ENCODE measurements around the gene ACSM6. TPM values are rescaled to one million over a fixed set of nuclear protein-coding genes. Genes with fewer than 3 reads are reported as not detected.
"Not testable (repeated sequence)": the region's sequence is repeated elsewhere in the genome, so short reads cannot be mapped to it uniquely, and the experiment has no call there.

ACSM6 gene
- total RNA-seq, 1 experiment from 2014 or later: not detected

- H3K4me3 ChIP-seq (ENCODE audit: low read depth, low read length, poor library complexity, severe bottlenecking): no peak overlapping the region
- intact Hi-C loops (cut with micrococcal nuclease; ENCODE audit: unreplicated experiment): no loop called here
- H3K36me3 ChIP-seq (ENCODE audit: insufficient read depth, low read length, poor library complexity, severe bottlenecking): no peaks in the 10 kb centered on the region
- no peak for TF ChIP-seq EZH2 (IDR thresholded peaks at IDR 0.05; ENCODE audit: borderline replicate concordance, low read depth, low read length, poor library complexity, severe bottlenecking)
- no peak for TF ChIP-seq CTCF (conservative IDR thresholded peaks at IDR 0.05; ENCODE audit: low read depth, low read length)
- H3K4me1 ChIP-seq (ENCODE audit: insufficient read depth, low read length, poor library complexity, severe bottlenecking): no peaks in the 10 kb centered on the region
- H3K27ac ChIP-seq (ENCODE audit: low read depth, low read length, poor library complexity, severe bottlenecking): no peak overlapping the region
- BruUV-seq (replicated peaks): no TSS peak
- CTCF ChIA-PET: no interaction called here
- H3K9me3 ChIP-seq (ENCODE audit: low read depth, low read length, poor library complexity, severe bottlenecking): no peaks in the 10 kb centered on the region
- no peak for DNase-seq (ENCODE audit: low spot score)
- POLR2A ChIA-PET (ENCODE audit: low non-redundant PET): no interaction called here
- H3K27me3 ChIP-seq (replicated peaks; ENCODE audit: insufficient read depth, low read depth, low read length, poor library complexity): no peaks in the 10 kb centered on the region
Observed at GRCh38 chr10:95225136-95225535, 31.1 kb downstream of the ACSM6 start.

- POLR2A ChIA-PET (ENCODE audit: low non-redundant PET); H3K36me3 ChIP-seq (ENCODE audit: insufficient read depth, low read length, poor library complexity, severe bottlenecking); BruUV-seq (replicated peaks); H3K9me3 ChIP-seq (ENCODE audit: low read depth, low read length, poor library complexity, severe bottlenecking); H3K4me3 ChIP-seq (ENCODE audit: low read depth, low read length, poor library complexity, severe bottlenecking); H3K27ac ChIP-seq (ENCODE audit: low read depth, low read length, poor library complexity, severe bottlenecking); H3K4me1 ChIP-seq (ENCODE audit: insufficient read depth, low read length, poor library complexity, severe bottlenecking); intact Hi-C loops (cut with micrococcal nuclease; ENCODE audit: unreplicated experiment); DNase-seq (ENCODE audit: low spot score); H3K27me3 ChIP-seq (replicated peaks; ENCODE audit: insufficient read depth, low read depth, low read length, poor library complexity): not testable (repeated sequence)
- CTCF ChIA-PET: interaction anchor here (1.1 kb wide), 1 partner anchor 14 kb away, joined by 3 read pairs; no protein-coding TSS in a partner anchor
Observed at GRCh38 chr10:95228934-95229723, 35.1 kb downstream of the ACSM6 start.

DNA sequence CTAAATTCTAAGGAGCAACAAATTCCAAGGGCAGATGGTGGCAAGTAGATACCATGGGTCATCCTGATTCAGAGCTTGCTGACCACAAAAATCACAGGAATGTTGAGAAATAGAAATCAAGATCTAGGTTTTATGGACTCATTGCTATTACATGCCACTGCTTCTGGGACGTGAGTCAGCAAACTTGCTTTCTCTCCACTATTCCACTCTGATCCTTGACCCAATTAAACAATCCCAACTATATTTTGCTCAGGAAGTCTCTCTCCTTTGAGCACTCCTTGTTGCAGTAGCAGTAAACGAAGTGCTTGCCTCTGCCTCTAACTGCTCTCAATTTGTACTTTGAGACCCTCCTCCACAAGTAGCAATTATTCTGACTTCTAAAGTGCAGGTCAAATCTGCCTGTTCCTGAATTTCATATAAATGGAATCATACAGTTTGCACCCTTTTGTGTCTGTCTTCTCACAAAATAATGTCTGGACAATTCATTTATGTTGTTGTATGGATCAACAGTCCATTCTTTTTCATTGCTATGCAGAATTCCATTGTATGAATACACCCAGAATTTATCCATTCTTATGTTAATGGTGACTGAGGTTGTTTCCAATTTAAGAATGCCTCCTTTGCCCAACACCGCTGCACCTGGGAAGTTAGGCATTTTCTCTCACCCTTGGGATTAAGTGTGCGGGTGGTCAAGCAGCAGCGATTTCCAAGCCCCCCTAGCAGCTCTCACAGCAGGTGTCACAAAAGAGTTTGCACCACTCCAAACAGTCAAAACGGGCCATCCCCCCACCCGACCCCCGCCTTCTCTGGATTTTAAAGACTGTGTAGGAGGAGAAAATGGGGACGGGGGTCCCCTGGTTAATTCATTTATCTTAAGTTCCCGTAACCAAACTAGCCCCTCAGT, 35.9 kb downstream of the ACSM6 start:
- intact Hi-C loops (cut with micrococcal nuclease; ENCODE audit: unreplicated experiment): no loop called here
- H3K27ac ChIP-seq (ENCODE audit: low read depth, low read length, poor library complexity, severe bottlenecking): no peak overlapping the region
- no peaks in the 10 kb centered on the region for H3K9me3 ChIP-seq (ENCODE audit: low read depth, low read length, poor library complexity, severe bottlenecking)
- no peaks in the 10 kb centered on the region for H3K4me1 ChIP-seq (ENCODE audit: insufficient read depth, low read length, poor library complexity, severe bottlenecking)
- ChIA-PET CTCF (no interaction called here), POLR2A (ENCODE audit: low non-redundant PET) (no interaction called here)
- no peaks in the 10 kb centered on the region for H3K36me3 ChIP-seq (ENCODE audit: insufficient read depth, low read length, poor library complexity, severe bottlenecking)
- no peaks in the 10 kb centered on the region for H3K27me3 ChIP-seq (replicated peaks; ENCODE audit: insufficient read depth, low read depth, low read length, poor library complexity)
- no peak for DNase-seq (ENCODE audit: low spot score)
- H3K4me3 ChIP-seq (ENCODE audit: low read depth, low read length, poor library complexity, severe bottlenecking): no peak overlapping the region
- BruUV-seq (replicated peaks): no TSS peak
- no peak for TF ChIP-seq EZH2 (IDR thresholded peaks at IDR 0.05; ENCODE audit: borderline replicate concordance, low read depth, low read length, poor library complexity, severe bottlenecking)
- TF ChIP-seq CTCF (conservative IDR thresholded peaks at IDR 0.05; ENCODE audit: low read depth, low read length): no peak

GRCh38 chr10:95230677-95231586, 36.9 kb downstream of the ACSM6 start:
- DNase-seq (ENCODE audit: low spot score): peak; percentile 13
- POLR2A ChIA-PET (ENCODE audit: low non-redundant PET); H3K9me3 ChIP-seq (ENCODE audit: low read depth, low read length, poor library complexity, severe bottlenecking); H3K27ac ChIP-seq (ENCODE audit: low read depth, low read length, poor library complexity, severe bottlenecking); H3K4me1 ChIP-seq (ENCODE audit: insufficient read depth, low read length, poor library complexity, severe bottlenecking); H3K27me3 ChIP-seq (replicated peaks; ENCODE audit: insufficient read depth, low read depth, low read length, poor library complexity); CTCF ChIA-PET; intact Hi-C loops (cut with micrococcal nuclease; ENCODE audit: unreplicated experiment); H3K36me3 ChIP-seq (ENCODE audit: insufficient read depth, low read length, poor library complexity, severe bottlenecking); BruUV-seq (replicated peaks): not testable (repeated sequence)
- peak overlapping the region; percentile 19 for H3K4me3 ChIP-seq (ENCODE audit: low read depth, low read length, poor library complexity, severe bottlenecking)

Measured in A673 (cell line).